GM18498 (cell line): ENCODE measurements around the gene MAP7.
"Not testable (repeated sequence)": the region's sequence is repeated elsewhere in the genome, so short reads cannot be mapped to it uniquely, and the experiment has no call there.

Experiments used
- ATAC-seq: cut with Tn5 transposase; IDR thresholded peaks from one replicate; pipeline ENCODE4 v1.9.1; 2021; ENCODE audit warnings: mild to moderate bottlenecking, moderate library complexity; ENCODE audit not compliant: unreplicated experiment

MAP7 gene

DNA sequence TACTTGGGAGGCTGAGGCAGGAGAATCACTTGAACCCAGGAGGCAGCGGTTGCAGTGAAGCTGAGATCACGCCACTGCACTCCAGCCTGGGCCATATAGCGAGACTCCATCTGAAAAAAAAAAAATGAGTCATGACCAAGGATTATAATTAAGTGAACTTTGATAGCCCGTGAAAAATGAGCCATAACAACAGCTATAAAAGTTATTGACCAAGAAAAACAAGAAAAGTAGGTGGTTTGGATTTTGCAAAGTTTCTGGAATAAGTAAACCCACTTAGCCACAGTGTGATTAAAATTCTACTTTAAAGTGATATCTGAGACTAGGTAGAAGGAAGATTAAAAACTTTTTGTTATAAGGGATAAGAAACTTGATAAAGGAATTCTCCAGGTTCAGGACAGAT is 234.6 kb downstream of the MAP7 start:
- no peak for ATAC-seq

DNA sequence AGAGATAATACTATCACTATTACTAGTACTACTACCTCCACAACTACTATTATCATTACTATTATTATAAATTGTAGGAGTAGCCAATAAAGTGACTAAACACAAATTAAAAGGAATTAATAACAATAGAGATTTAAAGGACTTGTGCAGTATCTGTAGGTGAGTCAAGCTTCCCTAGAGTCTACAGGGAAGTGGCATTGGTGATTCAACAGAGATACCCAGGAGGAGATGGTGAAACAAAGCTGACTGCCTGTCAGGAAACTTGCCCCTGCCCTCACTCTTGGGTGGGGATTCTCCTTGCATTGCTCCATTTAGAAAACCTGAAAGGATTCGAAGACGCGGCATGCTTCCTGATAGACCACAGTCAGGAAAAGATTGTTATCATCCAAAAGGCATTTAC is 237.2 kb downstream of the MAP7 start:
- no peak for ATAC-seq

DNA sequence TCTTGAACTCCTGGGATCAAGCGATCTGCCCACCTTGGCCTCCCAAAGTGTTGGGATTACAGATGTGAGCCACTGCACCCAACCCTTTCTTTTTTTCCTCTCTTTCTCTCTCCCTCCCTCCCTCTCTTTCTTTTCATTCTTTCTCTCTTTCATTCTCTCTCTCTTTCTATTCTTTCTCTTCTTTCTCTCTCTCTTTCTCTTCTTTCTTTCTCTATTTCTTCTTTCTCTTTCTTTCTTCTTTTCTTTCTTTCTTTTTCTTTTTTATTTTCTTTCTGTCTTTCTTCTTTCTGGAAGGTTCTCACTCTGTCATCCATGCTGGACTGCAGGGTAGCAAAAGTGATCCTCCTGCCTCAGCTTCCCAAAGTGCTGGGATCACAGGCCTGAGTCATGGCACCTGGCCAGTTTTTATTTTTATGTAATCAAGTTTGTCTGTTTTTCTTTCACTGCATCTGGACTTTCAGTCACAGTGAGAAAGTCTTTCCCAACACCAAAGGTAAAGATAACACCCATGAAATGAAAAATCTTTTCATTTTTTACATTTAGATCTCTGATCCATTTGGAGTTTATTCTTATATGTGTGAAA is 240.4 kb downstream of the MAP7 start:
- ATAC-seq = no peak

DNA sequence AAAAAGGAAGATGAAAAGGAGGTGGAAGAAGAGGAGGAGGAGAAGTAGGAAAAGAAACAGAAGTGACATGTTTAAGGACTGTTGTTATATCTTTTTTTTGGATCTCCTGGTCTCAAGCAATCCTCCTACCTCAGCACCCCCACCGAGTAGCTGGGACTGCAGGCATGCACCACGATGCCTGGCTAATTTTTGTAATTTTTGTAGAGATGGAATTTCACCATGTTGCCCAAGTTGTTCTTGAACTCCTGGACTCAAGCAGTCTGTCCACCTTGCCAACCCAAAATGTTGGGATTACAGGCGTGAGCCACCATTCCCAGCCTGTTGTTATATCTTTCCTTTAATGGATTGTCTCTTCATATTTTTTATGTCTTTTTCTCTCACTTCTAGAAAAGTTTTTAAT is 241.1 kb downstream of the MAP7 start:
- ATAC-seq = no peak

- not testable (repeated sequence) for ATAC-seq
Observed at GRCh38 chr6:136308469-136308868, 241.8 kb downstream of the MAP7 start.

GRCh38 chr6:136307351-136307750 is 242.9 kb downstream of the MAP7 start:
- ATAC-seq = no peak

- ATAC-seq = no peak
Observed at GRCh38 chr6:136306466-136306865, 243.8 kb downstream of the MAP7 start.

DNA sequence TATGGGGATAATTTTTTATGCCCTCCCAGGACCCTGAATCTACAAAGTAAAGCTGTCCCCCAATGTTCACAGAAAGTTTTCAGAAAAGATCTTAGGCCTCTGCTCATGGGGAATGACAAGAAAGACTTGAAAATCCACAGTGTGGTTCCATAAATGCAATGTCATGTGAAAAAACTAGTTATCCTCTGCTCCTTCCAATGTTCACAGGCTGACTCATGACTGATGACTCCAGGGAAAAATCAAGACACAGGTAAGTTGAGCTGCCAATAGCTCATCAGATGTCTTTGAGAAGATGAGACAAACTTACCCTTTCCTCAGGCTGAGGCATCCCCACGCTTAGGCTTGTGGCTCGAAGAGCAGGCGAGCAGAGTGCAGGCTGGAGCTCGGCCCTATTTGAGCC is 245.8 kb downstream of the MAP7 start:
- no peak for ATAC-seq

- ATAC-seq = no peak
Observed at GRCh38 chr6:136303516-136303915, 246.7 kb downstream of the MAP7 start.

DNA sequence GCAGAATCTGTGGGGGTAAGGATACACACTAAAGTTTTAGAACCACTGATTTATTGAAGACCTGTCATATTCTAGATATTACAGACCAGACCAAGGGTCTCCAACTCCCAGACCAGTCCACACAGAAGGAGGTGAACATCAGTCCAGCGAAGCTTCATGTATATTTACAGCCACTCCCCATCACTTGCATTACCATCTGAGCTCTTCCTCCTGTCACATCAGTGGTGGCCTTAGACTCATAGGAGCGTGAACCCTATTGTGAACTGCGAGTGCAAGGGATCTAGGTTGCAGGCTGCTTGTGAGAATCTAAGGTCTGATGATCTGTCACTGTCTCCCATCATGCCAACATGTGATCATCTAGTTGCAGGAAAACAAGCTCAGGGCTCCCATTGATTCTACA is 255.6 kb downstream of the MAP7 start:
- no peak for ATAC-seq
